ENCODE data around the gene CD200.
A peak's percentile ranks its signal among the peaks of the same experiment; 100 is the strongest.

The CD200 gene

DNA sequence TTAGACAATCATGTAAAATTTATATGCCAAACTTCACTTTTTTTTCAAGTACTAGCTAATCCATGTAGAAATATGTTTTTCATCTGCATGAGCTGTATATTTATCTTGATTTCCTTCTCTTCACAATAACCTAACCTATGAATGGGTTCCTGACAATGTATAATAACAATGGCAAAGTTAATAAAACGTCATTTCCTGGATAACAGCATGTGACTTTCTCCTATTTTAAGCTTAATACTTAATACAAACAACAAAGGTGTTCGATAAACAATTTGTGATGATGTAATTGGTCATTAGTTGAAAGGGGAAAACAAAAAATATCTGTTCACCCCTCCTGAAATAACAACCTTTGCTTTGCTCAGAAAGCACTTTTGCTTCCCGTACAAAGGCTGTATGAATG is 20.4 kb downstream of the CD200 start:
- H3K9me3 Mint-ChIP-seq: no peaks in the 10 kb centered on the region
- no peaks in the 10 kb centered on the region for H3K27me3 Mint-ChIP-seq
- no peak overlapping the region for H3K4me3 Mint-ChIP-seq
- peaks cover 2% of the 10 kb centered on the region for H3K36me3 Mint-ChIP-seq (ENCODE audit: insufficient read depth)
- DNase-seq (ENCODE audit: low spot score in 2 of 2) (no peak), ATAC-seq (replicated peaks; ENCODE audit: extremely low read depth, poor library complexity, severe bottlenecking) (no peak)
- H3K27ac Mint-ChIP-seq (ENCODE audit: low read depth): no peak overlapping the region
- H3K4me1 Mint-ChIP-seq: peaks cover 4% of the 10 kb centered on the region

DNA sequence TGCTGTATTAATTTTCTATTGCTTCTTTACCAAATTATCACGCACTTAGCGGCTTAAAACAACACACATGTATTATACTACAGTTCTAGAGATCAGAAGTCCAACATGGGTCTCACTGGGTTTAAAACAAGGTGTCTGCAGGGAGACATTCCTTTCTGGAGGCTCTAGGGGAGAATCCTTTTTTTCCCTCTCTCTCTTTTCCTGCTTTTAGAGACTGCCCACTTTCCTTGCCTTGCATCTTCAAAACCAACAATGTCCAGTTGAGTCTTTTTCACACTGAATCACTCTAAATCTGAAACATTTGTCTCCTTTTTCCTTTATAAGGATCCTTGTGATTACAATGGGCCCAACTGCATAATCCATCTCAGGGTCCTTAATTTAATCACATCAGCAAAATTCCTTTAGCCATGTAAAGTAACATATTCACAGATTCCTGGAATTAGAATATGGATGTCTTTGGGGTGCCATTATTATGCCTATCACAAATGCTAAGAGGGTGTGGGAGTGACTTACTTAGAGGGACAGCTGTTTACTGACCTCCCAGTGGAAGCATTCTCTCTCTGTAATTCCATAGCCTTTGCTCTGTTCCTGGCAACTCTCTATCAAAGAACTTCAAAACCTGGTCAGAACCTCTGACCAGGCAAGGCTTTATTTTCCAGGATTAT is 21.8 kb downstream of the CD200 start:
- no peak overlapping the region for H3K27ac Mint-ChIP-seq (ENCODE audit: low read depth)

DNA sequence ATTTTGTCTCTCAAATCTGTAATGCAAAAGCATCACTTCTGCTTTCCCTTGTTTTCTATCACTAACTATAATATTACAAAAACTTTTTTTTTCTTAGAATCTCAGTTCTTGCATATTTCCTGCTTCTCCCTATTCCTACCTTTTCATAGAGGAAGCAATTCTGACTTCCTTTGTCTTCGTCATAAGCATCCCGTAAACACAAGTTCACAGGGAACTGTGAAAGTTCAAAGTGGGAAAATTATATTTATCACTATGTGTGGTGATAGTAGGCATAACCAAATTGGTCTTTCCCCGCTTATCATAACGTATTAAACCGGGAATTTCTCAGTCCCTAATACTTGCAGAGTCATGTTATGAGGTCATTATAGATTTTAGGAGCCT is 22.3 kb downstream of the CD200 start:
- no peak for ATAC-seq (replicated peaks; ENCODE audit: extremely low read depth, poor library complexity, severe bottlenecking)
- Mint-ChIP-seq H3K9me3 (no peaks in the 10 kb centered on the region), H3K27me3 (no peaks in the 10 kb centered on the region), H3K27ac (ENCODE audit: low read depth) (no peak overlapping the region), H3K4me3 (no peak overlapping the region), H3K4me1 (peaks cover 10% of the 10 kb centered on the region), H3K36me3 (ENCODE audit: insufficient read depth) (peaks cover under 1% of the 10 kb centered on the region)
- no peak for DNase-seq (ENCODE audit: low spot score in 2 of 2)

More for the DNA sequence above, 21.8 kb downstream of the CD200 start:
- Mint-ChIP-seq H3K27me3 (no peaks in the 10 kb centered on the region), H3K4me3 (no peak overlapping the region), H3K36me3 (ENCODE audit: insufficient read depth) (peaks cover 2% of the 10 kb centered on the region), H3K9me3 (no peaks in the 10 kb centered on the region), H3K4me1 (peaks cover 10% of the 10 kb centered on the region)
- ATAC-seq (replicated peaks; ENCODE audit: extremely low read depth, poor library complexity, severe bottlenecking): no peak
- DNase-seq (ENCODE audit: low spot score in 2 of 2): no peak

DNA sequence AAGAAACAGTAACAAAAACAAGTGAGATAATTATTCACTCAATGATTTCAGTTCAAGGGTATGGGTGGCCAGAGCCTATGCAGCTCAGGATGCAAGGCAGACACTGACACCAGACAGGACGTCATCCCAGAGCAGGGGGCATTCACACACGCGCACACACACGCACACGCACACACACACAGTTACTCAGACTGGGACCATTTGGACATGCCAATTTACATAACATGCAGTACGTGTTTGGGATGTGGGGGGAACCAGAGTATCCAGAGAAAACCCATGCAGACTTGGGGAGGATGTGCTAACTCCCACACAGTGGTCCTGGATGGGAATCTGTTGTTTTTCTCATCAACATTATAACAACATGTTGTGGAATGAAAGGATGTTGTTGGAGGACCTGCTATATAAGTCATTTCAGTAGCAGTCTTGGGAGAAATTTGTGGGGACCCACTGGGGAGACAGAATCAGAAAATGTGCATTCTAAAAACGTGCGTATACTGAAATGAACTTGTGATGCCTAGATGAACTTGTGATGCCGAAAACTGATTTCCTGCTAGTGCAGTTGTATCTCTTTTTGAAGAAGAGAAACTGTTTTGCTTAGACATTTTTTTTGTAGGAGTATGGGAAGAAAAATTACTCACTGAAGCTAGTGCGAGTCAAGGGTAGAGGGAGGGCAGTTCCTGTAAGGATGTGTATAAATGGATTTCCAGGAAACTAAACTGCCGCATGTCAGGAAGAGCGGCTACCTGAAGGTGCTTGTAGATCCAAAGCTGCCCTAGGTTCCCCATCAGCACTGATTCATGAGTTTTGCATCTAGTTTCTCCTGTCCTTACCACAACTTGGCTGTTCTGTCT is 25.2 kb downstream of the CD200 start:
- H3K36me3 Mint-ChIP-seq (ENCODE audit: insufficient read depth): no peaks in the 10 kb centered on the region
- peak overlapping the region; percentile 47 for H3K4me3 Mint-ChIP-seq
- no peak for DNase-seq (ENCODE audit: low spot score in 2 of 2)
- no peaks in the 10 kb centered on the region for H3K9me3 Mint-ChIP-seq
- no peak overlapping the region for H3K27ac Mint-ChIP-seq (ENCODE audit: low read depth)
- peaks cover 10% of the 10 kb centered on the region for H3K4me1 Mint-ChIP-seq
- peak; percentile 85 for ATAC-seq (replicated peaks; ENCODE audit: extremely low read depth, poor library complexity, severe bottlenecking)
- H3K27me3 Mint-ChIP-seq: no peaks in the 10 kb centered on the region

DNA sequence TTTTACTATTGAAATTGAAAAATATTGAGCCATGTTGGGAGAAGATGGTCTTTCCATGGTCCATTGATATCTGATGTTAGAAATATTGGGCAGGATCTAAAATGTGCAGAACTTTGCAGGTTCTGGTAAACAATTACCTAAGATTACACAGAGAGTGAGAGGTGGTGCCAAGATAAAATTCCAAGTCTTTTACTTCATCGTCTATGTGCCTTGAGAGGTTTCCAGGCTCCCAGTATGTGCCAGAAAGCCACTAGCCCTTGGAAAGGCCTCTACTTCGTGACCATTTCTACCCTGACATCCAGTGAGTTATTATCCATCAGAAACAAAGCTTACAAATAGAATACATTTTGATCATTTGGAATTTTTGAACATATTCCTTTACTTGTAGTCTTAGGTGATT is 27.6 kb downstream of the CD200 start:
- no peak for DNase-seq (ENCODE audit: low spot score in 2 of 2)
- no peak for ATAC-seq (replicated peaks; ENCODE audit: extremely low read depth, poor library complexity, severe bottlenecking)
- no peaks in the 10 kb centered on the region for H3K9me3 Mint-ChIP-seq
- H3K4me3 Mint-ChIP-seq: no peak overlapping the region
- H3K27me3 Mint-ChIP-seq: no peaks in the 10 kb centered on the region
- H3K4me1 Mint-ChIP-seq: peaks cover 10% of the 10 kb centered on the region
- H3K36me3 Mint-ChIP-seq (ENCODE audit: insufficient read depth): no peaks in the 10 kb centered on the region
- H3K27ac Mint-ChIP-seq (ENCODE audit: low read depth): no peak overlapping the region

DNA sequence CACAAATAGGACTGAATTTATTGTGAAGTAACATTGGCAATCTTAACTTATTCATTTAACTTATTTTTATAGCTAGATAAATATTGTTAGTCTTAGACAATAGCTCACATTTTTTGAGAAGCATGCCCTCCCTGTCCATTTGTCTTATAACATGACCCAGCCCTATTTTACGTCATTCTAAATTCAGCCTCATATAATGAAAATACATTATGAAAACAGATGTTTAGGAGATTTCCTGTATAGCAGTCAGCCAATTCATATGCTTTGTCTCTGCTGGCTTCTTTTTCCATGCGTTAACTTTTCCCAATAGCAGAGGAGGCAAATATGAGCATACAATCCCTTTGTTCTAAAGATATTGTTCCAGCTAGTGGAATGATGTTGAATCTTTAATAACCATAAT is 29.3 kb downstream of the CD200 start:
- no peaks in the 10 kb centered on the region for H3K27me3 Mint-ChIP-seq
- DNase-seq (ENCODE audit: low spot score in 2 of 2): no peak
- peaks cover 10% of the 10 kb centered on the region for H3K4me1 Mint-ChIP-seq
- no peak for ATAC-seq (replicated peaks; ENCODE audit: extremely low read depth, poor library complexity, severe bottlenecking)
- H3K27ac Mint-ChIP-seq (ENCODE audit: low read depth): no peak overlapping the region
- no peak overlapping the region for H3K4me3 Mint-ChIP-seq
- no peaks in the 10 kb centered on the region for H3K9me3 Mint-ChIP-seq
- no peaks in the 10 kb centered on the region for H3K36me3 Mint-ChIP-seq (ENCODE audit: insufficient read depth)

DNA sequence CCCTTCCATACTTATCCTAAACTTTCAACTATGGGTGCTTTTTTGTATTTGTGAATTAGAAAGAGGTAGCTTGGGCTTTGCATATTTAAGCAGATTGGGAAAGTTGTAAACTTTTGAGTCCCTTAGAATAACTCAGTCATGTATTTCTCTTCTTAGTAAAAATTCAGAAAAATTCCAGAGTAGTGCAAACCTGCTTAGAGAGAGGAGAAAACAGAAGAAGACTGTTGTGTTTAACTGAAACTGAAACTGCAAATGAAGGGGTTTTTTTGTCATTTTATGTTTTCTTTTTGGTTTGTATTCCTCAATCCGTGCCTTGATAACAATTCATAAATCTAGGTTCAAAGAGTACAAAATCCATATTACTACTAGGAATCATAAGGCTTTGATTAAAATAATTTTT is 31.3 kb downstream of the CD200 start:
- DNase-seq (ENCODE audit: low spot score in 2 of 2) (no peak), ATAC-seq (replicated peaks; ENCODE audit: extremely low read depth, poor library complexity, severe bottlenecking) (no peak)
- no peaks in the 10 kb centered on the region for H3K27me3 Mint-ChIP-seq
- H3K36me3 Mint-ChIP-seq (ENCODE audit: insufficient read depth): no peaks in the 10 kb centered on the region
- H3K4me1 Mint-ChIP-seq: no peaks in the 10 kb centered on the region
- no peaks in the 10 kb centered on the region for H3K9me3 Mint-ChIP-seq
- no peak overlapping the region for H3K27ac Mint-ChIP-seq (ENCODE audit: low read depth)
- no peak overlapping the region for H3K4me3 Mint-ChIP-seq

DNA sequence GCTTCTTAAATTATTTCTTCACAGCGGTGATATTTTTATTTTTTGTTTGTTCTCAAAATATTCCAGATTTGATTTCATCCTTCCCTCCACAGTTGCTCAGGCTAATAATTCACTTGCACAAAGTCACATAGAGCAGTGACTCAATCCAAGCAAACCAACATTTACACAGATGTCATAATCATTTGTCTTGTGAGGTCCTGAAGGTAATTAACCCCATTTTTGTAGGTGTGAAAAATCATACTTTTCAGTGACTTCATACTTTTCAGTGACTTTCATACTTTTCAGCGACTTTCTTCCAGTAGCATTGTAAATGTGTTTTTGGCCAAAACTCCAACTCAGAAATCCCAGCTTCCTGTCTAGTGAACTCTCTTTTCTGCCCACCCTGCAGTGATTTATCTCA is 32.1 kb downstream of the CD200 start:
- ATAC-seq (replicated peaks; ENCODE audit: extremely low read depth, poor library complexity, severe bottlenecking): no peak
- no peak for DNase-seq (ENCODE audit: low spot score in 2 of 2)
- no peaks in the 10 kb centered on the region for H3K27me3 Mint-ChIP-seq
- no peaks in the 10 kb centered on the region for H3K9me3 Mint-ChIP-seq
- H3K36me3 Mint-ChIP-seq (ENCODE audit: insufficient read depth): no peaks in the 10 kb centered on the region
- no peaks in the 10 kb centered on the region for H3K4me1 Mint-ChIP-seq
- H3K4me3 Mint-ChIP-seq: no peak overlapping the region
- no peak overlapping the region for H3K27ac Mint-ChIP-seq (ENCODE audit: low read depth)

DNA sequence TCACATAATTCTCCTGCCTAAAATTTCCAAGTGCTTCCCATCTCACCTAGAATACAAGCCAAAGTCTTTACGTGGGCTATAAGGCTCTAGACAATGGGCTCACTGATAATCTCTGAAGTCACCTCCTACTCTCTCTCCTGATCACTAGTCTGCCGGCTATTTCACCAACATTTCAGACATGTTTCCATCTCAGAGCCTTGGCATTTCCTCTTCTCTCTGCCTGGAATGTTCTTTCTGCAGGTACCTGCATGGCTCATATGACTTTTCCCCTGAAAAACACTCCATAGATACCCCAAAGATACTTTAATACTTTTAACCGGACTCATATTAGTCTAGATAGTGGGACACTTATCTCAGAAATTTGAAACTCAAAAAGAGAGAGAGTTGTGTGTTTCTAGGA is 32.7 kb downstream of the CD200 start:
- ATAC-seq (replicated peaks; ENCODE audit: extremely low read depth, poor library complexity, severe bottlenecking): no peak
- H3K27ac Mint-ChIP-seq (ENCODE audit: low read depth): no peak overlapping the region
- no peaks in the 10 kb centered on the region for H3K36me3 Mint-ChIP-seq (ENCODE audit: insufficient read depth)
- H3K4me3 Mint-ChIP-seq: no peak overlapping the region
- DNase-seq (ENCODE audit: low spot score in 2 of 2): no peak
- H3K27me3 Mint-ChIP-seq: no peaks in the 10 kb centered on the region
- H3K4me1 Mint-ChIP-seq: no peaks in the 10 kb centered on the region
- no peaks in the 10 kb centered on the region for H3K9me3 Mint-ChIP-seq

DNA sequence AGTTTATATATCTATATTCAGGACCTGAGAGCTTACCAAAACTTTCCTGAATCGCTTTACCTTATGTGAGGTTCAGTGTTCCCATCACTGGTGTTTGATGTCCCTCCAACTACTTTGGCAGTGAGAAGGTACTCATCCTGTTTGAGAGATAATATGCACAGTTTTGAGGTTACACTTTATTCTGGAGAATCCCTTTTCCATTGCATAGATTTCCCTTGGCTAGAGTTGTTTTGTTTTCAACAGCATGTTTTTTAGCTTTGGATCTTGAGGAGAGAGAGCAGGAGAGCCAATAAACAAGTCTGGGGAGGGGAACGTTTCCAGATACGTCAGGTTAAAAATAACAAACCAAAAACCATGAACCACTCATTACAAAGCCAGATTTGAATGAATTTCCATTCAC is 33.6 kb downstream of the CD200 start:
- DNase-seq (ENCODE audit: low spot score in 2 of 2): no peak
- Mint-ChIP-seq H3K27me3 (no peaks in the 10 kb centered on the region), H3K4me1 (no peaks in the 10 kb centered on the region), H3K9me3 (no peaks in the 10 kb centered on the region), H3K27ac (ENCODE audit: low read depth) (no peak overlapping the region), H3K36me3 (ENCODE audit: insufficient read depth) (no peaks in the 10 kb centered on the region), H3K4me3 (no peak overlapping the region)
- ATAC-seq (replicated peaks; ENCODE audit: extremely low read depth, poor library complexity, severe bottlenecking): no peak

DNA sequence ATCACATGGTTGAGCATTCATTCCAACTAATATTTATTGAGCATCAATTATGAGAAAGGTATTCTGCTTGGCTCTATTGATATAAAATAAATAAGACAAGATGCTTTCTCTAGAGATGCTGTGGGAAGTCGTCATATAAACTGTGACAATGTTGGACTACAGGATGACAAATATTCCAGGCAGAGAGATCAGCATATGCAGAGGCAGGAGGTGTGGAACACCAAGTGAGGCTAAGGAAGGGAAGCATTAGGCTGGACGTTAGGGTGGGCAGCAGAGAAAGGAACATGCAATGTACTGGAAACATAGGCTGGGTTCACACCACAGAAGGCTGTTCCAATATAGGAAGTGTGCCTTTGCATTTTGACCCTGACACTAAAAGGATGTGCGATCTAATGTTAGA is 38.6 kb downstream of the CD200 start:
- Mint-ChIP-seq H3K4me1 (peaks cover 2% of the 10 kb centered on the region), H3K9me3 (no peaks in the 10 kb centered on the region), H3K36me3 (ENCODE audit: insufficient read depth) (no peaks in the 10 kb centered on the region), H3K27ac (ENCODE audit: low read depth) (no peak overlapping the region), H3K27me3 (no peaks in the 10 kb centered on the region), H3K4me3 (no peak overlapping the region)
- no peak for ATAC-seq (replicated peaks; ENCODE audit: extremely low read depth, poor library complexity, severe bottlenecking)
- no peak for DNase-seq (ENCODE audit: low spot score in 2 of 2)

DNA sequence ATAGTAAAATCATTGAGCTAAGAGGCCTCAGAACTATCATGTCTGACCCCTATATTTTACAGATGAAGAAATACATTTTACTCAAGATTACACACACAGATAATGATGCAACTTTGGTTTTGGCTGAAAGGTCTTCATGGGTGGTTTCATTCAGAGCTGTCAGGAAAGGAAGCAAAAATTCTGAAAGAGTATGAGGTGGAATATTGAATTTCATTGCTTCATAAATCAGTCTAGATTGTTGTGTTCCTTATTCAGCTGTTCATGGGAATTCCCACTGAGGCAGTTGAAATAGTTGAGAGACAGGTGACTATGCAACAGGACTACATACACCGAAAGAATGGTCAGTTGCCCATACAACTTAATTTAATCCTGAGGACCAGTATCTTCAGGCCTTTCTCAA is 39.4 kb downstream of the CD200 start:
- H3K27me3 Mint-ChIP-seq: no peaks in the 10 kb centered on the region
- no peak for DNase-seq (ENCODE audit: low spot score in 2 of 2)
- peaks cover 8% of the 10 kb centered on the region for H3K4me1 Mint-ChIP-seq
- no peaks in the 10 kb centered on the region for H3K36me3 Mint-ChIP-seq (ENCODE audit: insufficient read depth)
- H3K4me3 Mint-ChIP-seq: no peak overlapping the region
- ATAC-seq (replicated peaks; ENCODE audit: extremely low read depth, poor library complexity, severe bottlenecking): no peak
- H3K9me3 Mint-ChIP-seq: no peaks in the 10 kb centered on the region
- no peak overlapping the region for H3K27ac Mint-ChIP-seq (ENCODE audit: low read depth)

DNA sequence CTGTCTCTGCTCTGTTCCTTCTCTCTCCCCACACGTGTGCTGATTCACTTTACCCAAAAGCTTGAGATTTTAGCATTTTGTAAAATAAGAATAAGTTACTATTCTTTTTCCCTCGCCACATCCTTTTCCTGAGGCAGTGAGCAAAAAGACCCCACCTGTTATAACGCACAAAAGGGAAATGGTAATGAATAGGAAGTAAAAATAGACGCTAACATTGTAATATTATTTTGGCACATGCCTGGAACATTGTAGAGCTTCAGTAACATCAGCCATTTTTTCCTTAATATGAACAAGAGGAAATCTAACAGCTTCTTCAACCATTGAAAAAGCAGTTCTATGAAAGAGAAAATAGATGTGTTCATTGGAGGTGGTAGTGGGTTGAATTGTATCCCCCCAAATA is 40.5 kb downstream of the CD200 start:
- Mint-ChIP-seq H3K36me3 (ENCODE audit: insufficient read depth) (no peaks in the 10 kb centered on the region), H3K4me3 (no peak overlapping the region), H3K4me1 (peaks cover 8% of the 10 kb centered on the region), H3K9me3 (no peaks in the 10 kb centered on the region), H3K27ac (ENCODE audit: low read depth) (no peak overlapping the region), H3K27me3 (no peaks in the 10 kb centered on the region)
- no peak for DNase-seq (ENCODE audit: low spot score in 2 of 2)
- no peak for ATAC-seq (replicated peaks; ENCODE audit: extremely low read depth, poor library complexity, severe bottlenecking)
